Central memory CD8-positive, alpha-beta T cell (primary cell): ENCODE measurements around the gene RASL10B.
"Not testable (repeated sequence)": the region's sequence is repeated elsewhere in the genome, so short reads cannot be mapped to it uniquely, and the experiment has no call there.

Source experiments
- ATAC-seq: fragments of 150-1000 bp; cut with Tn5 transposase; replicated peaks from 2 replicates; pipeline ENCODE4 v1.10.0; 2022; ENCODE audit warnings: mild to moderate bottlenecking, moderate FRiP score, moderate number of reproducible peaks; ENCODE audit not compliant: poor library complexity, severe bottlenecking; ENCODE audit errors: extremely low read depth
- DNase-seq, 2 donors: peaks; one replicate each; pipeline ENCODE4 v3.0.0; 2021; ENCODE audit warnings: low spot score in 2 of 2
- H3K27ac Mint-ChIP-seq: one replicate; pipeline ENCODE4 v1.8.0; 2022; ENCODE audit warnings: low read depth, mild to moderate bottlenecking, moderate library complexity, mixed read lengths
- H3K27me3 Mint-ChIP-seq: one replicate; pipeline ENCODE4 v1.8.0; 2022; ENCODE audit warnings: mixed read lengths
- H3K36me3 Mint-ChIP-seq: one replicate; pipeline ENCODE4 v1.8.0; 2022; ENCODE audit warnings: mild to moderate bottlenecking, moderate library complexity, mixed read lengths; ENCODE audit not compliant: insufficient read depth
- H3K4me1 Mint-ChIP-seq: one replicate; pipeline ENCODE4 v1.8.0; 2022; ENCODE audit warnings: mixed read lengths
- H3K4me3 Mint-ChIP-seq: one replicate; pipeline ENCODE4 v1.8.0; 2022; ENCODE audit warnings: mild to moderate bottlenecking, moderate library complexity, mixed read lengths
- H3K9me3 Mint-ChIP-seq: one replicate; pipeline ENCODE4 v1.8.0; 2022; ENCODE audit warnings: mixed read lengths

Gene RASL10B

GRCh38 chr17:35748979-35749378 lies 17.5 kb downstream of the RASL10B start:
- Mint-ChIP-seq H3K27me3 (peaks cover 58% of the 10 kb centered on the region), H3K27ac (no peak overlapping the region), H3K4me1 (peaks cover 16% of the 10 kb centered on the region), H3K36me3 (no peaks in the 10 kb centered on the region), H3K4me3 (no peak overlapping the region), H3K9me3 (no peaks in the 10 kb centered on the region)
- no peak for ATAC-seq
- DNase-seq = no peak

GRCh38 chr17:35749560-35750412 lies 18.3 kb downstream of the RASL10B start:
- H3K9me3 Mint-ChIP-seq = no peaks in the 10 kb centered on the region
- H3K27ac Mint-ChIP-seq = no peak overlapping the region
- no peak for ATAC-seq
- H3K4me1 Mint-ChIP-seq = peaks cover 16% of the 10 kb centered on the region
- H3K4me3 Mint-ChIP-seq = no peak overlapping the region
- peaks cover 54% of the 10 kb centered on the region for H3K27me3 Mint-ChIP-seq
- no peak for DNase-seq
- no peaks in the 10 kb centered on the region for H3K36me3 Mint-ChIP-seq

- no peaks in the 10 kb centered on the region for H3K9me3 Mint-ChIP-seq
- no peak overlapping the region for H3K27ac Mint-ChIP-seq
- H3K4me3 Mint-ChIP-seq = no peak overlapping the region
- H3K27me3 Mint-ChIP-seq = peaks cover 54% of the 10 kb centered on the region
- no peak for ATAC-seq
- H3K4me1 Mint-ChIP-seq = peaks cover 16% of the 10 kb centered on the region
- no peaks in the 10 kb centered on the region for H3K36me3 Mint-ChIP-seq
- DNase-seq = no peak
Observed at GRCh38 chr17:35750526-35751395, 19.3 kb downstream of the RASL10B start.

GRCh38 chr17:35751541-35751940 lies 20.1 kb downstream of the RASL10B start:
- Mint-ChIP-seq H3K27me3 (peaks cover 54% of the 10 kb centered on the region), H3K4me1 (peaks cover 16% of the 10 kb centered on the region)
- not testable (repeated sequence) for H3K27ac Mint-ChIP-seq, H3K36me3 Mint-ChIP-seq, ATAC-seq, H3K4me3 Mint-ChIP-seq, DNase-seq, H3K9me3 Mint-ChIP-seq

- DNase-seq = no peak
- Mint-ChIP-seq H3K4me3 (no peak overlapping the region), H3K9me3 (no peaks in the 10 kb centered on the region), H3K27me3 (peaks cover 54% of the 10 kb centered on the region), H3K36me3 (no peaks in the 10 kb centered on the region), H3K27ac (no peak overlapping the region), H3K4me1 (peaks cover 16% of the 10 kb centered on the region)
- ATAC-seq = no peak
Observed at GRCh38 chr17:35752471-35752870, 21.0 kb downstream of the RASL10B start.

- Mint-ChIP-seq H3K27me3 (peaks cover 54% of the 10 kb centered on the region), H3K36me3 (no peaks in the 10 kb centered on the region), H3K27ac (no peak within 1 kb of the TSS), H3K4me1 (peaks cover 16% of the 10 kb centered on the region), H3K4me3 (no peak within 1 kb of the TSS), H3K9me3 (no peaks in the 10 kb centered on the region)
- DNase-seq = no peak
- no peak for ATAC-seq
Observed at GRCh38 chr17:35752945-35753764, 21.7 kb downstream of the RASL10B start, which contains the start of gene GAS2L2. GAS2L2 (minus strand) TSS chr17:35753239; CDS start chr17:35752850, 389 bp downstream.

- no peak overlapping the region for H3K27ac Mint-ChIP-seq
- DNase-seq = no peak
- H3K36me3 Mint-ChIP-seq = peaks cover 2% of the 10 kb centered on the region
- ATAC-seq = no peak
- no peaks in the 10 kb centered on the region for H3K4me1 Mint-ChIP-seq
- no peaks in the 10 kb centered on the region for H3K9me3 Mint-ChIP-seq
- peaks cover 13% of the 10 kb centered on the region for H3K27me3 Mint-ChIP-seq
- no peak overlapping the region for H3K4me3 Mint-ChIP-seq
Observed at GRCh38 chr17:35757243-35757642, 25.8 kb downstream of the RASL10B start.

- Mint-ChIP-seq H3K4me3 (no peak within 1 kb of the TSS), H3K4me1 (peaks cover 8% of the 10 kb centered on the region), H3K27ac (no peak within 1 kb of the TSS), H3K36me3 (peaks cover 5% of the 10 kb centered on the region), H3K27me3 (no peaks in the 10 kb centered on the region), H3K9me3 (no peaks in the 10 kb centered on the region)
- DNase-seq (no peak), ATAC-seq (no peak)
Observed at GRCh38 chr17:35760587-35760986, 29.1 kb downstream of the RASL10B start, which contains the start of gene C17orf50. C17orf50 (plus strand) TSS chr17:35760887; CDS start chr17:35760942, 55 bp downstream.

- ATAC-seq (no peak), DNase-seq (no peak)
- peaks cover 8% of the 10 kb centered on the region for H3K4me1 Mint-ChIP-seq
- no peak overlapping the region for H3K4me3 Mint-ChIP-seq
- H3K36me3 Mint-ChIP-seq = peaks cover 6% of the 10 kb centered on the region
- H3K9me3 Mint-ChIP-seq = no peaks in the 10 kb centered on the region
- no peak overlapping the region for H3K27ac Mint-ChIP-seq
- no peaks in the 10 kb centered on the region for H3K27me3 Mint-ChIP-seq
Observed at GRCh38 chr17:35761601-35762000, 30.2 kb downstream of the RASL10B start.

GRCh38 chr17:35763767-35764122 lies 32.3 kb downstream of the RASL10B start:
- Mint-ChIP-seq H3K4me3 (peak overlapping the region; percentile 83), H3K27me3 (no peaks in the 10 kb centered on the region), H3K27ac (peak overlapping the region; percentile 46), H3K9me3 (no peaks in the 10 kb centered on the region), H3K36me3 (peaks cover 6% of the 10 kb centered on the region), H3K4me1 (peaks cover 8% of the 10 kb centered on the region)
- ATAC-seq (no peak), DNase-seq (no peak)

- peak; percentile 73 to 77 for DNase-seq
- H3K4me3 Mint-ChIP-seq = peak overlapping the region; percentile 83
- ATAC-seq = peak; percentile 88
- H3K27me3 Mint-ChIP-seq = peaks cover 4% of the 10 kb centered on the region
- peaks cover 8% of the 10 kb centered on the region for H3K4me1 Mint-ChIP-seq
- no peaks in the 10 kb centered on the region for H3K9me3 Mint-ChIP-seq
- H3K36me3 Mint-ChIP-seq = peaks cover 6% of the 10 kb centered on the region
- H3K27ac Mint-ChIP-seq = peak overlapping the region; percentile 89
Observed at GRCh38 chr17:35764123-35764991, 32.9 kb downstream of the RASL10B start.
